Glutamatergic neuron (in vitro differentiated cells): ENCODE data around the gene DCP1B. TPM values are rescaled to one million over a fixed set of nuclear protein-coding genes. Genes with fewer than 3 reads are reported as not detected.

ENCODE experiments used
- DNase-seq: peaks from one replicate; pipeline ENCODE4 v3.0.0; 2022
- H3K27ac Mint-ChIP-seq: one replicate; pipeline ENCODE4 v1.8.0; 2020; ENCODE audit warnings: mild to moderate bottlenecking, mixed read lengths, inconsistent platforms; ENCODE audit not compliant: unreplicated experiment
- H3K27me3 Mint-ChIP-seq: one replicate; pipeline ENCODE4 v1.8.0; 2020; ENCODE audit warnings: mild to moderate bottlenecking, moderate library complexity, mixed read lengths, inconsistent platforms; ENCODE audit not compliant: unreplicated experiment
- H3K36me3 Mint-ChIP-seq: one replicate; pipeline ENCODE4 v1.8.0; 2020; ENCODE audit warnings: mild to moderate bottlenecking, mixed read lengths, inconsistent platforms; ENCODE audit not compliant: unreplicated experiment
- H3K4me1 Mint-ChIP-seq: one replicate; pipeline ENCODE4 v1.8.0; 2020; ENCODE audit warnings: mild to moderate bottlenecking, low read depth, mixed read lengths, inconsistent platforms; ENCODE audit not compliant: unreplicated experiment
- H3K4me3 Mint-ChIP-seq: one replicate; pipeline ENCODE4 v1.8.0; 2020; ENCODE audit warnings: mild to moderate bottlenecking, mixed read lengths, inconsistent platforms; ENCODE audit not compliant: unreplicated experiment
- H3K9me3 Mint-ChIP-seq: one replicate; pipeline ENCODE4 v1.8.0; 2020; ENCODE audit warnings: mild to moderate bottlenecking, moderate library complexity, mixed read lengths, inconsistent platforms; ENCODE audit not compliant: unreplicated experiment
- CTCF ChIP-seq: fragments of 200-600 bp; sonication (generic); IDR thresholded peaks from one replicate; pipeline ENCODE4 v1.5.0; 2021; ENCODE audit not compliant: partially characterized antibody, unreplicated experiment
- total RNA-seq: library from RNA; stranded (reverse); fragmentation: NEBNext Ultra II Directional; extraction: Animal tissue kit (Norgen Biotek cat#: 25700); gene quantifications from one replicate; pipeline ENCODE4 v1.2.1, GENCODE V29; 2021; ENCODE audit not compliant: unreplicated experiment

Gene DCP1B
- total RNA-seq, 1 donor from 2014 or later, result 14.2 TPM

- peaks cover 13% of the 10 kb centered on the region for H3K36me3 Mint-ChIP-seq
- H3K27me3 Mint-ChIP-seq, result peaks cover 6% of the 10 kb centered on the region
- no peak for DNase-seq
- no peak overlapping the region for H3K27ac Mint-ChIP-seq
- H3K9me3 Mint-ChIP-seq, result peaks cover 4% of the 10 kb centered on the region
- H3K4me3 Mint-ChIP-seq, result no peak overlapping the region
- TF ChIP-seq CTCF, result no peak
- peaks cover 10% of the 10 kb centered on the region for H3K4me1 Mint-ChIP-seq
Observed at GRCh38 chr12:1910468-1910867, 93.8 kb downstream of the DCP1B start.

- H3K4me1 Mint-ChIP-seq, result no peaks in the 10 kb centered on the region
- peaks cover 4% of the 10 kb centered on the region for H3K27me3 Mint-ChIP-seq
- no peak for DNase-seq
- peaks cover 4% of the 10 kb centered on the region for H3K9me3 Mint-ChIP-seq
- TF ChIP-seq CTCF, result no peak
- H3K4me3 Mint-ChIP-seq, result no peak overlapping the region
- H3K27ac Mint-ChIP-seq, result no peak overlapping the region
- peaks cover 16% of the 10 kb centered on the region for H3K36me3 Mint-ChIP-seq
Observed at GRCh38 chr12:1908758-1909157, 95.5 kb downstream of the DCP1B start.

GRCh38 chr12:1907652-1908611 lies 96.3 kb downstream of the DCP1B start:
- peaks cover 2% of the 10 kb centered on the region for H3K27me3 Mint-ChIP-seq
- no peak for DNase-seq
- H3K36me3 Mint-ChIP-seq, result peaks cover 24% of the 10 kb centered on the region

GRCh38 chr12:1906579-1906978 lies 97.7 kb downstream of the DCP1B start:
- no peak for TF ChIP-seq CTCF
- H3K27ac Mint-ChIP-seq, result no peak overlapping the region
- no peak for DNase-seq
- no peaks in the 10 kb centered on the region for H3K4me1 Mint-ChIP-seq
- H3K27me3 Mint-ChIP-seq, result peaks cover 2% of the 10 kb centered on the region
- H3K36me3 Mint-ChIP-seq, result peaks cover 37% of the 10 kb centered on the region
- H3K4me3 Mint-ChIP-seq, result no peak overlapping the region
- H3K9me3 Mint-ChIP-seq, result peaks cover 9% of the 10 kb centered on the region

More at GRCh38 chr12:1907652-1908611, 96.3 kb downstream of the DCP1B start:
- peaks cover 4% of the 10 kb centered on the region for H3K9me3 Mint-ChIP-seq
- H3K4me3 Mint-ChIP-seq, result no peak overlapping the region
- no peaks in the 10 kb centered on the region for H3K4me1 Mint-ChIP-seq
- no peak overlapping the region for H3K27ac Mint-ChIP-seq
- TF ChIP-seq CTCF, result no peak

- peaks cover 9% of the 10 kb centered on the region for H3K9me3 Mint-ChIP-seq
- TF ChIP-seq CTCF, result no peak
- no peak overlapping the region for H3K4me3 Mint-ChIP-seq
- no peaks in the 10 kb centered on the region for H3K4me1 Mint-ChIP-seq
- peaks cover 2% of the 10 kb centered on the region for H3K27me3 Mint-ChIP-seq
- DNase-seq, result no peak
- H3K27ac Mint-ChIP-seq, result no peak overlapping the region
- peaks cover 43% of the 10 kb centered on the region for H3K36me3 Mint-ChIP-seq
Observed at GRCh38 chr12:1904875-1905274, 99.4 kb downstream of the DCP1B start.
